Measurements from ENCODE around the gene TM9SF1.

DNA sequence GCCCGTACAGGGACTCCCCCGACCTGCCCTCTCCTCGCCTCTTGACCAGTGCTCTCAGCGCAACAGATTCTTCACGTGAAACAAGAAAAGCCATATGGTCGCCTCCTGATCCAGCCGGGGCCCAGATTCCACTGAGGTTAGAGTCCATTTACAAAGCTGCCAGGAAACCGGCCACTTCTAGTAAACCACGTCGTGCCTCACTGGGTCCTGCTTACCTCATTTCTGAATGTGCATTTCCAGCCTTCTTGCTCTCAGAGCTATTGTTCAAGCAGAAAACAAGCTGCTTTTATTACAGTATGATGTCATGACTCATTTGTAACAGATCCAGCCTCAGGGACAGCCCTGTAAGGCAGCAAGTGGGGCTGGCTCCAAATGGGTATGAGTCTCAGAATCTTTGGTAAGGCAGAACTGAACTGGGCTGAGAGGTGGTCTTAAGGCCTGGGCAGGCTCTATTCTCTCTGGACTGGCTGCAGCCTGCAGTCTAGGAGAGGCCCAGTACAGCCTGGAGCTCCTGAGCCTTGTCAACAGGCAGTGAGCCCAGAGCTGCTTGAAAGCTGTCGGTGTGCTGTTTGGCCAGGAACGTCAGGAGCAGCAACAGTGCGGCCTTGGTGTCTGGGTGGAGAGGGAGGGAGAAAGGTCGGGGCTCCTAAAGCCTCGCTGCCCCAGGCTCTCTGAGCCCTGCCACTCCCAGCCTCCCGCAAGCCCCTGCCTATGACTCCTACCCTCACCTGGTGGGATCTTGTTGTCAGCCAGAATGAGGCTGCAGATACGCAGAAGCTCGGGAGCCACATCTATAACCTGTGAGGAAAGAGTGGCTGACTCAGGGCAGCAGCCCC, 15.1 kb downstream of the TM9SF1 start:
- TF ChIP-seq CHD2 (IDR thresholded peaks at IDR 0.05; ENCODE audit: borderline replicate concordance, low read depth, low read length) (no peak), JUNB (IDR thresholded peaks at IDR 0.05) (no peak), BHLHE40 (IDR thresholded peaks at IDR 0.05; ENCODE audit: borderline replicate concordance in 1 of 2, low read depth in 2 of 2, low read length in 1 of 2) (no peak), POLR2A (IDR thresholded peaks at IDR 0.05; ENCODE audit: low read depth, low read length) (peak; percentile 62), EED (IDR thresholded peaks at IDR 0.05; ENCODE audit: low read depth) (no peak)
- TF ChIP-seq, protein P1, sequence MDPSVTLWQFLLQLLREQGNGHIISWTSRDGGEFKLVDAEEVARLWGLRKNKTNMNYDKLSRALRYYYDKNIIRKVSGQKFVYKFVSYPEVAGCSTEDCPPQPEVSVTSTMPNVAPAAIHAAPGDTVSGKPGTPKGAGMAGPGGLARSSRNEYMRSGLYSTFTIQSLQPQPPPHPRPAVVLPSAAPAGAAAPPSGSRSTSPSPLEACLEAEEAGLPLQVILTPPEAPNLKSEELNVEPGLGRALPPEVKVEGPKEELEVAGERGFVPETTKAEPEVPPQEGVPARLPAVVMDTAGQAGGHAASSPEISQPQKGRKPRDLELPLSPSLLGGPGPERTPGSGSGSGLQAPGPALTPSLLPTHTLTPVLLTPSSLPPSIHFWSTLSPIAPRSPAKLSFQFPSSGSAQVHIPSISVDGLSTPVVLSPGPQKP (IDR thresholded peaks at IDR 0.05; ENCODE audit: low read depth, low read length): no peak
- TF ChIP-seq, protein P2, sequence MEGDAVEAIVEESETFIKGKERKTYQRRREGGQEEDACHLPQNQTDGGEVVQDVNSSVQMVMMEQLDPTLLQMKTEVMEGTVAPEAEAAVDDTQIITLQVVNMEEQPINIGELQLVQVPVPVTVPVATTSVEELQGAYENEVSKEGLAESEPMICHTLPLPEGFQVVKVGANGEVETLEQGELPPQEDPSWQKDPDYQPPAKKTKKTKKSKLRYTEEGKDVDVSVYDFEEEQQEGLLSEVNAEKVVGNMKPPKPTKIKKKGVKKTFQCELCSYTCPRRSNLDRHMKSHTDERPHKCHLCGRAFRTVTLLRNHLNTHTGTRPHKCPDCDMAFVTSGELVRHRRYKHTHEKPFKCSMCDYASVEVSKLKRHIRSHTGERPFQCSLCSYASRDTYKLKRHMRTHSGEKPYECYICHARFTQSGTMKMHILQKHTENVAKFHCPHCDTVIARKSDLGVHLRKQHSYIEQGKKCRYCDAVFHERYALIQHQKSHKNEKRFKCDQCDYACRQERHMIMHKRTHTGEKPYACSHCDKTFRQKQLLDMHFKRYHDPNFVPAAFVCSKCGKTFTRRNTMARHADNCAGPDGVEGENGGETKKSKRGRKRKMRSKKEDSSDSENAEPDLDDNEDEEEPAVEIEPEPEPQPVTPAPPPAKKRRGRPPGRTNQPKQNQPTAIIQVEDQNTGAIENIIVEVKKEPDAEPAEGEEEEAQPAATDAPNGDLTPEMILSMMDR (IDR thresholded peaks at IDR 0.05 in 2 of 3, conservative IDR thresholded peaks at IDR 0.05 in 1 of 3; ENCODE audit: control insufficient read depth in 2 of 3, extremely low read depth in 1 of 3, insufficient read depth in 1 of 3, low read depth in 3 of 3, low read length in 3 of 3): no peak
- TF ChIP-seq, protein P3, sequence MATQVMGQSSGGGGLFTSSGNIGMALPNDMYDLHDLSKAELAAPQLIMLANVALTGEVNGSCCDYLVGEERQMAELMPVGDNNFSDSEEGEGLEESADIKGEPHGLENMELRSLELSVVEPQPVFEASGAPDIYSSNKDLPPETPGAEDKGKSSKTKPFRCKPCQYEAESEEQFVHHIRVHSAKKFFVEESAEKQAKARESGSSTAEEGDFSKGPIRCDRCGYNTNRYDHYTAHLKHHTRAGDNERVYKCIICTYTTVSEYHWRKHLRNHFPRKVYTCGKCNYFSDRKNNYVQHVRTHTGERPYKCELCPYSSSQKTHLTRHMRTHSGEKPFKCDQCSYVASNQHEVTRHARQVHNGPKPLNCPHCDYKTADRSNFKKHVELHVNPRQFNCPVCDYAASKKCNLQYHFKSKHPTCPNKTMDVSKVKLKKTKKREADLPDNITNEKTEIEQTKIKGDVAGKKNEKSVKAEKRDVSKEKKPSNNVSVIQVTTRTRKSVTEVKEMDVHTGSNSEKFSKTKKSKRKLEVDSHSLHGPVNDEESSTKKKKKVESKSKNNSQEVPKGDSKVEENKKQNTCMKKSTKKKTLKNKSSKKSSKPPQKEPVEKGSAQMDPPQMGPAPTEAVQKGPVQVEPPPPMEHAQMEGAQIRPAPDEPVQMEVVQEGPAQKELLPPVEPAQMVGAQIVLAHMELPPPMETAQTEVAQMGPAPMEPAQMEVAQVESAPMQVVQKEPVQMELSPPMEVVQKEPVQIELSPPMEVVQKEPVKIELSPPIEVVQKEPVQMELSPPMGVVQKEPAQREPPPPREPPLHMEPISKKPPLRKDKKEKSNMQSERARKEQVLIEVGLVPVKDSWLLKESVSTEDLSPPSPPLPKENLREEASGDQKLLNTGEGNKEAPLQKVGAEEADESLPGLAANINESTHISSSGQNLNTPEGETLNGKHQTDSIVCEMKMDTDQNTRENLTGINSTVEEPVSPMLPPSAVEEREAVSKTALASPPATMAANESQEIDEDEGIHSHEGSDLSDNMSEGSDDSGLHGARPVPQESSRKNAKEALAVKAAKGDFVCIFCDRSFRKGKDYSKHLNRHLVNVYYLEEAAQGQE (IDR thresholded peaks at IDR 0.05; ENCODE audit: low read depth, low read length): no peak
- TF ChIP-seq, protein P4, sequence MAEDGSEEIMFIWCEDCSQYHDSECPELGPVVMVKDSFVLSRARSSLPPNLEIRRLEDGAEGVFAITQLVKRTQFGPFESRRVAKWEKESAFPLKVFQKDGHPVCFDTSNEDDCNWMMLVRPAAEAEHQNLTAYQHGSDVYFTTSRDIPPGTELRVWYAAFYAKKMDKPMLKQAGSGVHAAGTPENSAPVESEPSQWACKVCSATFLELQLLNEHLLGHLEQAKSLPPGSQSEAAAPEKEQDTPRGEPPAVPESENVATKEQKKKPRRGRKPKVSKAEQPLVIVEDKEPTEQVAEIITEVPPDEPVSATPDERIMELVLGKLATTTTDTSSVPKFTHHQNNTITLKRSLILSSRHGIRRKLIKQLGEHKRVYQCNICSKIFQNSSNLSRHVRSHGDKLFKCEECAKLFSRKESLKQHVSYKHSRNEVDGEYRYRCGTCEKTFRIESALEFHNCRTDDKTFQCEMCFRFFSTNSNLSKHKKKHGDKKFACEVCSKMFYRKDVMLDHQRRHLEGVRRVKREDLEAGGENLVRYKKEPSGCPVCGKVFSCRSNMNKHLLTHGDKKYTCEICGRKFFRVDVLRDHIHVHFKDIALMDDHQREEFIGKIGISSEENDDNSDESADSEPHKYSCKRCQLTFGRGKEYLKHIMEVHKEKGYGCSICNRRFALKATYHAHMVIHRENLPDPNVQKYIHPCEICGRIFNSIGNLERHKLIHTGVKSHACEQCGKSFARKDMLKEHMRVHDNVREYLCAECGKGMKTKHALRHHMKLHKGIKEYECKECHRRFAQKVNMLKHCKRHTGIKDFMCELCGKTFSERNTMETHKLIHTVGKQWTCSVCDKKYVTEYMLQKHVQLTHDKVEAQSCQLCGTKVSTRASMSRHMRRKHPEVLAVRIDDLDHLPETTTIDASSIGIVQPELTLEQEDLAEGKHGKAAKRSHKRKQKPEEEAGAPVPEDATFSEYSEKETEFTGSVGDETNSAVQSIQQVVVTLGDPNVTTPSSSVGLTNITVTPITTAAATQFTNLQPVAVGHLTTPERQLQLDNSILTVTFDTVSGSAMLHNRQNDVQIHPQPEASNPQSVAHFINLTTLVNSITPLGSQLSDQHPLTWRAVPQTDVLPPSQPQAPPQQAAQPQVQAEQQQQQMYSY (CRISPR knock-in tag; IDR thresholded peaks at IDR 0.05): no peak
- TF ChIP-seq, protein P5, sequence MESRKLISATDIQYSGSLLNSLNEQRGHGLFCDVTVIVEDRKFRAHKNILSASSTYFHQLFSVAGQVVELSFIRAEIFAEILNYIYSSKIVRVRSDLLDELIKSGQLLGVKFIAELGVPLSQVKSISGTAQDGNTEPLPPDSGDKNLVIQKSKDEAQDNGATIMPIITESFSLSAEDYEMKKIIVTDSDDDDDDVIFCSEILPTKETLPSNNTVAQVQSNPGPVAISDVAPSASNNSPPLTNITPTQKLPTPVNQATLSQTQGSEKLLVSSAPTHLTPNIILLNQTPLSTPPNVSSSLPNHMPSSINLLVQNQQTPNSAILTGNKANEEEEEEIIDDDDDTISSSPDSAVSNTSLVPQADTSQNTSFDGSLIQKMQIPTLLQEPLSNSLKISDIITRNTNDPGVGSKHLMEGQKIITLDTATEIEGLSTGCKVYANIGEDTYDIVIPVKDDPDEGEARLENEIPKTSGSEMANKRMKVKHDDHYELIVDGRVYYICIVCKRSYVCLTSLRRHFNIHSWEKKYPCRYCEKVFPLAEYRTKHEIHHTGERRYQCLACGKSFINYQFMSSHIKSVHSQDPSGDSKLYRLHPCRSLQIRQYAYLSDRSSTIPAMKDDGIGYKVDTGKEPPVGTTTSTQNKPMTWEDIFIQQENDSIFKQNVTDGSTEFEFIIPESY (IDR thresholded peaks at IDR 0.05): no peak

Measured in GM12878 (cell line).